Fibroblast of lung (primary cell): Measurements from ENCODE around the gene ULBP2. TPM values are rescaled to one million over a fixed set of nuclear protein-coding genes. Genes with fewer than 3 reads are reported as not detected.

Experiments
- DNase-seq, 2 donors: peaks; one replicate each; pipeline versions ENCODE4 v3.0.0 to v3.0.0-alpha.2; 2010; ENCODE audit warnings: low read depth in 2 of 2
- H2AFZ ChIP-seq: 2 replicates; pipeline ENCODE4 v1.5.1; 2012; ENCODE audit warnings: low read length, control low read depth, inconsistent platforms
- H3K27ac ChIP-seq: 2 replicates; pipeline ENCODE4 v1.5.1; 2011; ENCODE audit warnings: low read length, control low read depth; ENCODE audit not compliant: insufficient read depth
- H3K27me3 ChIP-seq: 2 replicates; pipeline ENCODE4 v1.5.1; 2011; ENCODE audit warnings: mild to moderate bottlenecking, low read length; ENCODE audit not compliant: control insufficient read depth, insufficient read depth
- H3K36me3 ChIP-seq: 2 replicates; pipeline ENCODE4 v1.5.1; 2011; ENCODE audit warnings: low read length; ENCODE audit not compliant: control insufficient read depth, insufficient read depth
- H3K4me1 ChIP-seq: 2 replicates; pipeline ENCODE4 v1.5.1; 2011; ENCODE audit warnings: low read length; ENCODE audit not compliant: control insufficient read depth, insufficient read depth; ENCODE audit errors: extremely low read depth
- H3K4me2 ChIP-seq: 2 replicates; pipeline ENCODE4 v1.5.1; 2011; ENCODE audit warnings: low read length, control low read depth; ENCODE audit not compliant: insufficient read depth; ENCODE audit errors: extremely low read depth
- H3K4me3 ChIP-seq, 4 experiments: fragments of 200-600 bp in 1 of 4; sonication (generic) in 1 of 4; replicated peaks in 1 of 4; 2 replicates each; pipeline ENCODE4 v1.5.1; 2011 to 2016; ENCODE audit warnings: low read length in 4 of 4, low read depth in 3 of 4, mild to moderate bottlenecking in 3 of 4, control low read depth in 2 of 4, inconsistent platforms in 1 of 4, mixed read lengths in 1 of 4; ENCODE audit not compliant: insufficient read depth in 1 of 4; ENCODE audit errors: control extremely low read depth in 1 of 4
- H3K79me2 ChIP-seq: 2 replicates; pipeline ENCODE4 v1.5.1; 2012; ENCODE audit warnings: mild to moderate bottlenecking, low read length, inconsistent platforms; ENCODE audit not compliant: control insufficient read depth, insufficient read depth
- H3K9ac ChIP-seq: 2 replicates; pipeline ENCODE4 v1.5.1; 2011; ENCODE audit warnings: mild to moderate bottlenecking, low read length, control low read depth; ENCODE audit not compliant: insufficient read depth
- H3K9me3 ChIP-seq: 2 replicates; pipeline ENCODE4 v1.5.1; 2012; ENCODE audit warnings: low read depth, low read length; ENCODE audit not compliant: control insufficient read depth, insufficient read depth
- H4K20me1 ChIP-seq: 2 replicates; pipeline ENCODE4 v1.5.1; 2011; ENCODE audit warnings: low read length; ENCODE audit not compliant: control insufficient read depth, insufficient read depth; ENCODE audit errors: extremely low read depth
- EZH2 ChIP-seq: IDR thresholded peaks from 2 replicates; pipeline ENCODE4 v1.5.1; 2012; ENCODE audit warnings: low read length, control low read depth, mild to moderate bottlenecking; ENCODE audit errors: missing control alignments
- polyA plus RNA-seq, 2 donors: library from polyadenylated mRNA; depleted of rRNA in 1 of 2; stranded (reverse) in 1 of 2; unstranded in 1 of 2; fragments of >200 nt; gene quantifications; 2 replicates each; pipeline ENCODE4 v1.2.1, GENCODE V29; 2011 to 2012; ENCODE audit warnings: missing spikeins in 1 of 2
- total RNA-seq: library from RNA; depleted of rRNA; stranded (reverse); fragments of >200 nt; gene quantifications from 2 replicates; pipeline ENCODE4 v1.2.1, GENCODE V29; 2014
- TF ChIP-seq, protein P1 (sequence below), 2 donors: IDR thresholded peaks in 1 of 2; conservative IDR thresholded peaks in 1 of 2; 1 replicate in 1 of 2; 2 replicates in 1 of 2; pipeline ENCODE4 v1.5.1; 2011 to 2012; ENCODE audit warnings: low read length in 2 of 2, control low read depth in 1 of 2, inconsistent platforms in 1 of 2, low read depth in 1 of 2, mild to moderate bottlenecking in 1 of 2

Gene ULBP2
- total and polyA plus RNA-seq, 2 donors (not counting 1 experiment from before 2014, with no cell fraction given), result 1.8 to 6.9 TPM

GRCh38 chr6:149991838-149992237 is 50.0 kb downstream of the ULBP2 start:
- H3K9me3 ChIP-seq, result no peaks in the 10 kb centered on the region
- H4K20me1 ChIP-seq, result no peaks in the 10 kb centered on the region
- H3K27me3 ChIP-seq, result peaks cover 59% of the 10 kb centered on the region
- H3K9ac ChIP-seq, result no peak overlapping the region
- H2AFZ ChIP-seq, result no peak overlapping the region
- no peak overlapping the region for H3K4me2 ChIP-seq
- no peak overlapping the region for H3K4me3 ChIP-seq
- H3K4me1 ChIP-seq, result no peaks in the 10 kb centered on the region
- H3K36me3 ChIP-seq, result no peaks in the 10 kb centered on the region
- no peak overlapping the region for H3K27ac ChIP-seq
- no peaks in the 10 kb centered on the region for H3K79me2 ChIP-seq
- TF ChIP-seq, protein P1, sequence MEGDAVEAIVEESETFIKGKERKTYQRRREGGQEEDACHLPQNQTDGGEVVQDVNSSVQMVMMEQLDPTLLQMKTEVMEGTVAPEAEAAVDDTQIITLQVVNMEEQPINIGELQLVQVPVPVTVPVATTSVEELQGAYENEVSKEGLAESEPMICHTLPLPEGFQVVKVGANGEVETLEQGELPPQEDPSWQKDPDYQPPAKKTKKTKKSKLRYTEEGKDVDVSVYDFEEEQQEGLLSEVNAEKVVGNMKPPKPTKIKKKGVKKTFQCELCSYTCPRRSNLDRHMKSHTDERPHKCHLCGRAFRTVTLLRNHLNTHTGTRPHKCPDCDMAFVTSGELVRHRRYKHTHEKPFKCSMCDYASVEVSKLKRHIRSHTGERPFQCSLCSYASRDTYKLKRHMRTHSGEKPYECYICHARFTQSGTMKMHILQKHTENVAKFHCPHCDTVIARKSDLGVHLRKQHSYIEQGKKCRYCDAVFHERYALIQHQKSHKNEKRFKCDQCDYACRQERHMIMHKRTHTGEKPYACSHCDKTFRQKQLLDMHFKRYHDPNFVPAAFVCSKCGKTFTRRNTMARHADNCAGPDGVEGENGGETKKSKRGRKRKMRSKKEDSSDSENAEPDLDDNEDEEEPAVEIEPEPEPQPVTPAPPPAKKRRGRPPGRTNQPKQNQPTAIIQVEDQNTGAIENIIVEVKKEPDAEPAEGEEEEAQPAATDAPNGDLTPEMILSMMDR (conservative IDR thresholded peaks at IDR 0.05 in 1 of 2, IDR thresholded peaks at IDR 0.05 in 1 of 2; ENCODE audit: low read depth in 1 of 2, low read length in 2 of 2), result no peak
- TF ChIP-seq EZH2, result no peak
- no peak for DNase-seq

DNA sequence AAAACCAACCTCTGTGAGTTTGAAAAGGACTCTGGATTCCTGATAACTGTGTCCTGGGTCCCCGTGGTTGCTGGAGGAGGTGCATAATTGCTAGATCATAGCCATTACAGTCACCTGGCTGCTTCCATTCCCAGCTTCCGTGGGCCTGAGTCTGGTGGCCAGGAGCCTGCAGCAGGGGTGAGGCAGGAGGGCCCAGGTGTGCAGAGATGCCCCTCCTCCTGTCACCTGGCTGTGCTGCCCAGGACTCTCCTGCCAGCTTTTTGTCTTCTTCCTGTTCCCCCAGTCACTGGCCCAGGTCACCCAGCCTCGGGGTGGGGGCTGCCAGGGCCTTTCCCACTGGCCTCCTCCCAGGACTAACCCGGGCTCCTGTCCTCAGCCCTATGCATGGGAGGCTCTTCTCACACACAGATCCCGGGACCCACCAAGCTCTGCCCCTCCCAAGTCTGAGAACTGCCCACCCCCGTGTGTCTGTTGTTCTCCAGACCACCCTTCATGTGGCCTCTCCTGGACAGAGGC is 53.5 kb downstream of the ULBP2 start:
- Histone ChIP-seq H3K4me3 (no peak overlapping the region), H3K27me3 (peaks cover 36% of the 10 kb centered on the region), H3K27ac (no peak overlapping the region), H4K20me1 (no peaks in the 10 kb centered on the region), H3K36me3 (no peaks in the 10 kb centered on the region), H3K9ac (no peak overlapping the region), H3K9me3 (no peaks in the 10 kb centered on the region), H3K4me1 (no peaks in the 10 kb centered on the region), H3K79me2 (no peaks in the 10 kb centered on the region), H2AFZ (no peak overlapping the region), H3K4me2 (no peak overlapping the region)
- DNase-seq, result no peak
- TF ChIP-seq, protein P1 (conservative IDR thresholded peaks at IDR 0.05 in 1 of 2, IDR thresholded peaks at IDR 0.05 in 1 of 2; ENCODE audit: low read depth in 1 of 2, low read length in 2 of 2), result no peak
- no peak for TF ChIP-seq EZH2

DNA sequence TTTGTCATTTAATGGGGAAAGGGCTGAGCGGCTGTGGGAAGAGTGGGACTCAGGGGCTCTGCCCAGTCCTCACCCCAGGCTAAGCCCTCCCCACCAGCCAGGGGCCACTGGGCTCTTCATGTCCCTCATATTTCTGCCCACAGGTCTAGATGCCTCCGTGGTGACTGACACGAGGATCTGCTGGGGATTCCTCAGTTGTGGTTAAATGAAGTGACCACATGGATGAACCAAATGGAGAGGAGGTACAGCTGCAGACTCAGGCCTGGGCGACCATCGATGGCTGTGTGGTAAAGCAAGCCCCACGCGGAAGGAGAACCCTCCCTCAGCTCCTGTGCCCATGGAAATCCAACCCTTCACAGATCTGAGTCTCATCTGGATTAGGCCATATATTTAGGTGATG is 54.2 kb downstream of the ULBP2 start:
- Histone ChIP-seq H3K36me3 (no peaks in the 10 kb centered on the region), H4K20me1 (no peaks in the 10 kb centered on the region), H3K27me3 (peaks cover 29% of the 10 kb centered on the region), H3K9ac (no peak overlapping the region), H3K79me2 (no peaks in the 10 kb centered on the region), H3K27ac (no peak overlapping the region), H2AFZ (no peak overlapping the region), H3K4me1 (no peaks in the 10 kb centered on the region), H3K4me2 (no peak overlapping the region), H3K9me3 (no peaks in the 10 kb centered on the region), H3K4me3 (no peak overlapping the region)
- TF ChIP-seq, protein P1 (conservative IDR thresholded peaks at IDR 0.05 in 1 of 2, IDR thresholded peaks at IDR 0.05 in 1 of 2; ENCODE audit: low read depth in 1 of 2, low read length in 2 of 2), result no peak
- no peak for TF ChIP-seq EZH2
- no peak for DNase-seq

Other genes with a start within 250 kb of the ULBP2 start
- 7.4 and 8.6 TPM in 2 replicates for gene LATS1, start 223.9 kb upstream of the ULBP2 start, total RNA-seq
- gene LATS1, start 223.9 kb upstream of the ULBP2 start, polyA plus RNA-seq, result 14.5 and 20.3 TPM in 2 replicates
- gene NUP43, start 195.5 kb upstream of the ULBP2 start, total RNA-seq, result 16.0 and 19.5 TPM in 2 replicates
- 23.7 and 26.0 TPM in 2 replicates for gene NUP43, start 195.5 kb upstream of the ULBP2 start, polyA plus RNA-seq
- gene PCMT1, start 192.3 kb upstream of the ULBP2 start, total RNA-seq, result 81.3 and 97.6 TPM in 2 replicates
- 172 and 181 TPM in 2 replicates for gene PCMT1, start 192.3 kb upstream of the ULBP2 start, polyA plus RNA-seq
- gene LRP11, start 77.7 kb upstream of the ULBP2 start, total RNA-seq, result 54.7 and 89.5 TPM in 2 replicates
- 43.3 and 58.4 TPM in 2 replicates for gene LRP11, start 77.7 kb upstream of the ULBP2 start, polyA plus RNA-seq
- 0.51 and 1.5 TPM in 2 replicates for gene RAET1E, start 43.9 kb upstream of the ULBP2 start, total RNA-seq
- 0.12 and 0.70 TPM in 2 replicates for gene RAET1E, start 43.9 kb upstream of the ULBP2 start, polyA plus RNA-seq
- 3.3 and 8.8 TPM in 2 replicates for gene RAET1G, start 18.9 kb upstream of the ULBP2 start, total RNA-seq
- 3.3 and 8.9 TPM in 2 replicates for gene RAET1G, start 18.9 kb upstream of the ULBP2 start, polyA plus RNA-seq
- 0.26 and 0.83 TPM in 2 replicates for gene ULBP1, start 21.9 kb downstream of the ULBP2 start, total RNA-seq
- gene ULBP1, start 21.9 kb downstream of the ULBP2 start, polyA plus RNA-seq, result 1.1 and 2.1 TPM in 2 replicates
- gene RAET1L, start 83.5 kb downstream of the ULBP2 start, total RNA-seq, result not detected in 2 replicates
- gene RAET1L, start 83.5 kb downstream of the ULBP2 start, polyA plus RNA-seq, result not detected in 2 replicates
- 6.2 and 10.2 TPM in 2 replicates for gene ULBP3, start 127.1 kb downstream of the ULBP2 start, total RNA-seq
- 18.8 and 28.8 TPM in 2 replicates for gene ULBP3, start 127.1 kb downstream of the ULBP2 start, polyA plus RNA-seq
- 0.17 and 0.26 TPM in 2 replicates for gene PPP1R14C, start 201.0 kb downstream of the ULBP2 start, total RNA-seq
- not detected in 2 replicates for gene PPP1R14C, start 201.0 kb downstream of the ULBP2 start, polyA plus RNA-seq